DND-41 (cell line): ENCODE measurements around the gene CASD1.

Experiments used
- CTCF ChIP-seq: IDR thresholded peaks from 2 replicates; pipeline ENCODE4 v1.5.1; 2012; ENCODE audit warnings: borderline replicate concordance, low read length, moderate library complexity, mild to moderate bottlenecking; ENCODE audit not compliant: poor library complexity, severe bottlenecking; ENCODE audit errors: extremely low read depth
- EZH2 ChIP-seq: IDR thresholded peaks from 3 replicates; pipeline ENCODE4 v1.6.1; 2012; ENCODE audit warnings: borderline replicate concordance, low read depth, mild to moderate bottlenecking, moderate library complexity, low read length, inconsistent platforms; ENCODE audit not compliant: severe bottlenecking

GRCh38 chr7:94514917-94515316 is 5.3 kb downstream of the CASD1 start:
- no peak for TF ChIP-seq CTCF
- TF ChIP-seq EZH2 = no peak
